ENCODE data around the gene KPNA3. TPM values are rescaled to one million over a fixed set of nuclear protein-coding genes. Genes with fewer than 3 reads are reported as not detected.
A peak's percentile ranks its signal among the peaks of the same experiment; 100 is the strongest.

KPNA3 gene
- total and polyA plus RNA-seq, 4 donors = 16.2 to 41.6 (median 24.1) TPM

DNA sequence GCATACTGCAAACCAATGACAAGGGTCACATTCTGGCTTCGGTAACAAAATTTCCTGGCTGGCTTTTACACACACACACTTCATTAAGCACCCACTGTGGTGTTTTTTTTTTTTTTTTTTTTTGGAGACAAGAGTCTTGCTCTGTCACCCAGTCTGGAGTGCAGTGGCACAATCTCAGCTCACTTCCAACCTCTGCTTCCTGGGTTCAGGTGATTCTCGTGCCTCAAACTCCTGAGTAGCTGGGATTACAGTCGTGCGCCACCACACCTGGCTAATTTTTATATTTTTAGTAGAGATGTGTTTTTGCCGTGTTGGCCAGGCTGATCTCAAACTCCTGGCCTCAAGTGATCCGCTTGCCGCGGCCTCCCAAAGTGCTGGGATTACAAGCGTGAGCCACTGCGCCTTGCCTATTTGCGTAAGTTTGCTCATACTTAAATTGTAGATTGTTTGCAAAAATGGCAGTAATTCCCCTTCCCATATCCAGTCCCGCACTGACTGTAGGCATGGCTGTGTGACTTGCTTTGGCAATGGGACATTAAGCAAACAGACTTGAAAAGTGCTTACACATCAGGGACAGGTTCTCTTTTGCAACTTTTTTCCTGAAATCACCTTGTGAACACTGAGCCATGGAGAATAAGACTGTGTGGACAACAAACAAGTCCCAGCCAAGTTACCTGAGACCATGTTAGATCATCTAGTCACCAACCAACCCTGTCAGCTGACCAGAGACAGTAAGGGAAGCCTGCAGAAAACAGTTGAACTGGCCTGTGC is 59.1 kb downstream of the KPNA3 start:
- peaks cover 0 to 4% (median under 1%) of the 10 kb centered on the region in 4 donors for H3K36me3 ChIP-seq (ENCODE audit: control insufficient read depth in 4 of 4, insufficient read depth in 4 of 4, low read length in 4 of 4)
- TF ChIP-seq, protein P1, sequence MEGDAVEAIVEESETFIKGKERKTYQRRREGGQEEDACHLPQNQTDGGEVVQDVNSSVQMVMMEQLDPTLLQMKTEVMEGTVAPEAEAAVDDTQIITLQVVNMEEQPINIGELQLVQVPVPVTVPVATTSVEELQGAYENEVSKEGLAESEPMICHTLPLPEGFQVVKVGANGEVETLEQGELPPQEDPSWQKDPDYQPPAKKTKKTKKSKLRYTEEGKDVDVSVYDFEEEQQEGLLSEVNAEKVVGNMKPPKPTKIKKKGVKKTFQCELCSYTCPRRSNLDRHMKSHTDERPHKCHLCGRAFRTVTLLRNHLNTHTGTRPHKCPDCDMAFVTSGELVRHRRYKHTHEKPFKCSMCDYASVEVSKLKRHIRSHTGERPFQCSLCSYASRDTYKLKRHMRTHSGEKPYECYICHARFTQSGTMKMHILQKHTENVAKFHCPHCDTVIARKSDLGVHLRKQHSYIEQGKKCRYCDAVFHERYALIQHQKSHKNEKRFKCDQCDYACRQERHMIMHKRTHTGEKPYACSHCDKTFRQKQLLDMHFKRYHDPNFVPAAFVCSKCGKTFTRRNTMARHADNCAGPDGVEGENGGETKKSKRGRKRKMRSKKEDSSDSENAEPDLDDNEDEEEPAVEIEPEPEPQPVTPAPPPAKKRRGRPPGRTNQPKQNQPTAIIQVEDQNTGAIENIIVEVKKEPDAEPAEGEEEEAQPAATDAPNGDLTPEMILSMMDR (IDR thresholded peaks at IDR 0.05; ENCODE audit: control extremely low read depth, extremely low read depth) = no peak
- DNase-seq = peak in 2 of 3 donors; percentile 10 to 32
- peak overlapping the region in 1 of 2 donors; percentile 6 for H3K27ac ChIP-seq (ENCODE audit: low read depth in 1 of 2, low read length in 1 of 2)
- H3K27me3 ChIP-seq (ENCODE audit: control insufficient read depth in 3 of 3, insufficient read depth in 3 of 3, low read length in 2 of 3) = no peaks in the 10 kb centered on the region
- H3K4me3 ChIP-seq = no peak overlapping the region
- peaks cover 0 to 4% (median 0%) of the 10 kb centered on the region in 5 donors for H3K4me1 ChIP-seq (ENCODE audit: control insufficient read depth in 5 of 5, insufficient read depth in 5 of 5, low read length in 5 of 5)
- 63 to 86% methylated on average over 12 of the region's 12 CpGs for WGBS, 2 donors
- ATAC-seq (ENCODE audit: insufficient read depth, low FRiP score) = peak; percentile 67
- H3K9me3 ChIP-seq (ENCODE audit: control insufficient read depth in 4 of 4, insufficient read depth in 3 of 4, low read length in 3 of 4) = no peaks in the 10 kb centered on the region
- no peak overlapping the region for H3K9ac ChIP-seq (ENCODE audit: insufficient read depth in 1 of 2, low read length in 2 of 2)

DNA sequence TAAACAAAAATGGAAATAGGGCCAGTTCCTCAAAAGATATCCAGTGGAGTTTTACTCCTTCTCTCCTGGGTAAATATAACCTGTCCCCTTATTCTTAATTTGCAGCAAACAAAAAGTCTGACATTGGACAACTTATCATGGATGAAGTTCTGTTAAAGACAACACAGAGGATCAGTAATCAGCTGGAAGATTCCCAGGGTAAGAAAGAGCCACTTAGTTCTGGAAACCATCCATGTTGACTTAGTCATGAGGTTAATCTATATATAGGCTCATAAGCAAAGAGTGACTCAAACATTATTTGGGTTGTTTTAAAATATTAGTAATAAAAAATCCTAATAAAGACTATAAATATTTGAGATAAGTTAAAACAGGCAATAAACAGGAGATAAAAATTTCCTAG is 60.7 kb downstream of the KPNA3 start:
- Histone ChIP-seq H3K4me3 (no peak overlapping the region), H3K27ac (ENCODE audit: low read depth in 1 of 2, low read length in 1 of 2) (no peak overlapping the region), H3K9me3 (ENCODE audit: control insufficient read depth in 4 of 4, insufficient read depth in 3 of 4, low read length in 3 of 4) (no peaks in the 10 kb centered on the region), H3K4me1 (ENCODE audit: control insufficient read depth in 5 of 5, insufficient read depth in 5 of 5, low read length in 5 of 5) (peaks cover 0 to 4% (median 0%) of the 10 kb centered on the region in 5 donors), H3K36me3 (ENCODE audit: control insufficient read depth in 4 of 4, insufficient read depth in 4 of 4, low read length in 4 of 4) (peaks cover 0 to 6% (median 3%) of the 10 kb centered on the region in 4 donors), H3K9ac (ENCODE audit: insufficient read depth in 1 of 2, low read length in 2 of 2) (no peak overlapping the region), H3K27me3 (ENCODE audit: control insufficient read depth in 3 of 3, insufficient read depth in 3 of 3, low read length in 2 of 3) (no peaks in the 10 kb centered on the region)
- ATAC-seq (ENCODE audit: insufficient read depth, low FRiP score) (no peak), DNase-seq (peak in 1 of 3 donors; percentile 12)
- TF ChIP-seq, protein P1 (IDR thresholded peaks at IDR 0.05; ENCODE audit: control extremely low read depth, extremely low read depth) = no peak

DNA sequence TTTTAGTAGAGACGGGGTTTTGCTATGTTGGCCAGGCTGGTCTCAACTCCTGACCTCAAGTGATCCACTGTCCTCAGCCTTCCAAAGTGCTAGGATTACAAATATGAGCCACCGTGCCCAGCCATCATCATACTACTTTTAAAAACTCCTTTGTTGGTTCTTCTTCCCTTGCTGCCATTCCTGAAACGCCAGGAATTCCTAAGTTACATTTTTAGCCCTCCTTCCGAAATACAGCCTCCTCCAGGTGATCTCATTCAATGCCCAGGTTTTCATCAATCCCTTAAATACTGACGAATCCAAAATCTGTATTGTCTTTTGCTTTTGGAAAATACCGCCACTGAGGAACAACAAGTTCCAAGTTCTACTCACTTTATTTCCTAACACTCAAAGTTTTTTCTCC is 75.9 kb downstream of the KPNA3 start:
- no peak for ATAC-seq (ENCODE audit: insufficient read depth, low FRiP score)
- WGBS, 2 donors = 92 to 96% methylated on average over 6 of the region's 6 CpGs
- H3K36me3 ChIP-seq (ENCODE audit: control insufficient read depth in 4 of 4, insufficient read depth in 4 of 4, low read length in 4 of 4) = peaks cover 4 to 15% (median 9%) of the 10 kb centered on the region in 4 donors
- peaks cover 0 to 4% (median 3%) of the 10 kb centered on the region in 4 donors for H3K9me3 ChIP-seq (ENCODE audit: control insufficient read depth in 4 of 4, insufficient read depth in 3 of 4, low read length in 3 of 4)
- TF ChIP-seq, protein P1 (IDR thresholded peaks at IDR 0.05; ENCODE audit: control extremely low read depth, extremely low read depth) = no peak
- no peak overlapping the region for H3K4me3 ChIP-seq
- H3K27ac ChIP-seq (ENCODE audit: low read depth in 1 of 2, low read length in 1 of 2) = no peak overlapping the region
- no peak for DNase-seq
- H3K4me1 ChIP-seq (ENCODE audit: control insufficient read depth in 5 of 5, insufficient read depth in 5 of 5, low read length in 5 of 5) = no peaks in the 10 kb centered on the region
- H3K9ac ChIP-seq (ENCODE audit: insufficient read depth in 1 of 2, low read length in 2 of 2) = no peak overlapping the region
- H3K27me3 ChIP-seq (ENCODE audit: control insufficient read depth in 3 of 3, insufficient read depth in 3 of 3, low read length in 2 of 3) = no peaks in the 10 kb centered on the region

Data from lung (tissue), 12 donors.